GM13976 (cell line): ENCODE data around the gene MCM5.
"Not testable (repeated sequence)": the region's sequence is repeated elsewhere in the genome, so short reads cannot be mapped to it uniquely, and the experiment has no call there.

Experiments
- DNase-seq: peaks from one replicate; pipeline ENCODE4 v3.0.0; 2012; ENCODE audit warnings: low spot score
- in situ Hi-C: fragments of 300-500 bp; cut with MboI; formaldehyde crosslinking; loops from one replicate; pipeline ENCODE4 v1.12.0; 2022; ENCODE audit warnings: low sequenced_read_pairs, mixed read lengths, inconsistent platforms; ENCODE audit not compliant: unreplicated experiment
- TF ChIP-seq, protein P1 (sequence below): IDR thresholded peaks from 2 replicates; pipeline ENCODE4 v1.5.1; 2012; ENCODE audit warnings: borderline replicate concordance, mild to moderate bottlenecking; ENCODE audit not compliant: insufficient read depth; ENCODE audit errors: extremely low read depth, missing control alignments, control extremely low read depth

Gene MCM5

DNA sequence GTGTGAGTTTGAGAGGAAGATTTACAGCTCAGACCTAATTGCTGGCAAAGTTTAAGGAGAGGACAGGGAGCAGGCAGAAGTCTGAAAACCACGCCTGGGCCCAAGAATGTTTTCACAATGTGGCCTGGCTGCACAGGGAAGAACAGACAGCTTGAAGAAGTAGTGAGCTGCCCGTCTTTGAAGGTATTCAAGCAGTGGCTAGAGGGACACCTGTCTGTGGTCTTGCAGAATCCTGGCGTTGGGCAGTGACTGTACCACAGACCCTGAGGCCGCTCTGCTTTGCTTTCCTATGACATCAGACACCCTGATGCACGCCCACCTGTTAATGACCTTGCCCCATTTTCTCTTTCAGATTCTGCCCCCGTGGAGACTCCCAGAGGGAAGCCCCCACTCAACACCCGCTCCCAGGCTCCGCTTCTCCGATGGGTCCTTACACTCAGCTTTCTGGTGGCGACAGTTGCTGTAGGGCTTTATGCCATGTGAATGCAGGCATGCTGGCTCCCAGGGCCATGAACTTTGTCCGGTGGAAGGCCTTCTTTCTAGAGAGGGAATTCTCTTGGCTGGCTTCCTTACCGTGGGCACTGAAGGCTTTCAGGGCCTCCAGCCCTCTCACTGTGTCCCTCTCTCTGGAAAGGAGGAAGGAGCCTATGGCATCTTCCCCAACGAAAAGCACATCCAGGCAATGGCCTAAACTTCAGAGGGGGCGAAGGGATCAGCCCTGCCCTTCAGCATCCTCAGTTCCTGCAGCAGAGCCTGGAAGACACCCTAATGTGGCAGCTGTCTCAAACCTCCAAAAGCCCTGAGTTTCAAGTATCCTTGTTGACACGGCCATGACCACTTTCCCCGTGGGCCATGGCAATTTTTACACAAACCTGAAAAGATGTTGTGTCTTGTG, 6.6 kb upstream of the MCM5 start:
- in situ Hi-C loops = no loop called here
- TF ChIP-seq, protein P1, sequence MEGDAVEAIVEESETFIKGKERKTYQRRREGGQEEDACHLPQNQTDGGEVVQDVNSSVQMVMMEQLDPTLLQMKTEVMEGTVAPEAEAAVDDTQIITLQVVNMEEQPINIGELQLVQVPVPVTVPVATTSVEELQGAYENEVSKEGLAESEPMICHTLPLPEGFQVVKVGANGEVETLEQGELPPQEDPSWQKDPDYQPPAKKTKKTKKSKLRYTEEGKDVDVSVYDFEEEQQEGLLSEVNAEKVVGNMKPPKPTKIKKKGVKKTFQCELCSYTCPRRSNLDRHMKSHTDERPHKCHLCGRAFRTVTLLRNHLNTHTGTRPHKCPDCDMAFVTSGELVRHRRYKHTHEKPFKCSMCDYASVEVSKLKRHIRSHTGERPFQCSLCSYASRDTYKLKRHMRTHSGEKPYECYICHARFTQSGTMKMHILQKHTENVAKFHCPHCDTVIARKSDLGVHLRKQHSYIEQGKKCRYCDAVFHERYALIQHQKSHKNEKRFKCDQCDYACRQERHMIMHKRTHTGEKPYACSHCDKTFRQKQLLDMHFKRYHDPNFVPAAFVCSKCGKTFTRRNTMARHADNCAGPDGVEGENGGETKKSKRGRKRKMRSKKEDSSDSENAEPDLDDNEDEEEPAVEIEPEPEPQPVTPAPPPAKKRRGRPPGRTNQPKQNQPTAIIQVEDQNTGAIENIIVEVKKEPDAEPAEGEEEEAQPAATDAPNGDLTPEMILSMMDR = no peak
- no peak for DNase-seq

DNA sequence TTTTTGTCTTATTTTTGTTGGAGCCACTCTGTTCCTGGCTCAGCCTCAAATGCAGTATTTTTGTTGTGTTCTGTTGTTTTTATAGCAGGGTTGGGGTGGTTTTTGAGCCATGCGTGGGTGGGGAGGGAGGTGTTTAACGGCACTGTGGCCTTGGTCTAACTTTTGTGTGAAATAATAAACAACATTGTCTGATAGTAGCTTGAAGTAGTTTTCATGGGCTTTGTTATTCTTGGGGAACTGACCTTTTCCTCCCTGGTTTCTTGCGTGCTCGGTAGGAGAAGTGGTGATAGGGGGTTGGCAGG, 6.0 kb upstream of the MCM5 start:
- in situ Hi-C loops = no loop called here
- DNase-seq = no peak
- TF ChIP-seq, protein P1 = no peak

DNA sequence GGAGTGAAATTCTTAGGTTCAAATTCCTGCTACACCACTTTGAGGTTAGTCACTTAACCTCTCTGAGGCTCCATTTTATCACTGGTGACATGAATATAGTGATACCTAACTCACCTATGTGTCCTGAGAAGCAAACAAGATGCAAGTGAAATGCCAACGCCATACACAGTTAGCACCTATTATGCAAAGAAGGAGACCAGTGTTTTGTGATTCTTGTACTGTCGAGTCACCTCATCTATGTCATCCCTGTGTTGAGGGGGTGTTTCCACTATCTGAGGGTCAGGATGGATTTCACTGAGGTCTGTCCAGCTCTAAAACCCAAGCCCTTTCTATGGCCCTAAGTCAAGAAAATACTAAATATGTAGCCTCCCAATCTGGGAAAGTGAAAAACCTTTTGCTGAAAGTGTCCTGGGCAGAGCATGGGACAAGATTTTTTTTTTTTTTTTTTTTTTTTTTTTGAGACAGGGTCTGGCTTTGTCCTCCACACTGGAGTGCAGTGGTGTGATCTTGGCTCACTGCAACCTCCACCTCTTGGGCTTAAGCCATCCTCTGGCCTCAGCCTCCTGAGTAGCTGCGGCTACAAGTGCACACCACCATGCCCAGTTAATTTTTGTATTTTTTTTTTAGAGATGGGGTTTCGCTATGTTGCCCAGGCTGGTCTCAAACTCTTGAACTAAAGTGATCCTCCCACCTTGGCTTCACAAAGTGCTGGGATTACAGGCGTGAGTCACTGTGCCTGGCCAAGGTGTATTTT, 5.0 kb upstream of the MCM5 start:
- in situ Hi-C loops = no loop called here
- DNase-seq = no peak
- TF ChIP-seq, protein P1 = no peak

DNA sequence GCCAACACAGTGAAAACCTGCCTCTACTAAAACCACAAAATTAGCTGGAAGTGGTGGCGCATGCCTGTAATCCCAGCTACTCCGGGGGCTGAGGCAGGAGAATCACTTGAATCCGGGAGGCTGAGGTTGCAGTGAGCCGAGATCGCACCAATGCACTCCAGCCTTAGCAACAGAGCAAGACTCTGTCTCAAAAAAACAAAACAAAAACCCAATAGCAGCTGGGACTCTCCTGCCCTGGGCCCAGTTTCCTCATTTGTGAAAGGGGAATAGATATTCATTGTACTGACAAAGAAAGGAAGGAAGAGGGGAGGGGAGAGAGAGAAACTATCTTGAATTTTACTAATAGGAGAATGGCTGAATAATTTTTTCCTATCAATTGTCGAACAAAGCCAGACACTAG, 3.3 kb upstream of the MCM5 start:
- in situ Hi-C loops, DNase-seq: not testable (repeated sequence)

DNA sequence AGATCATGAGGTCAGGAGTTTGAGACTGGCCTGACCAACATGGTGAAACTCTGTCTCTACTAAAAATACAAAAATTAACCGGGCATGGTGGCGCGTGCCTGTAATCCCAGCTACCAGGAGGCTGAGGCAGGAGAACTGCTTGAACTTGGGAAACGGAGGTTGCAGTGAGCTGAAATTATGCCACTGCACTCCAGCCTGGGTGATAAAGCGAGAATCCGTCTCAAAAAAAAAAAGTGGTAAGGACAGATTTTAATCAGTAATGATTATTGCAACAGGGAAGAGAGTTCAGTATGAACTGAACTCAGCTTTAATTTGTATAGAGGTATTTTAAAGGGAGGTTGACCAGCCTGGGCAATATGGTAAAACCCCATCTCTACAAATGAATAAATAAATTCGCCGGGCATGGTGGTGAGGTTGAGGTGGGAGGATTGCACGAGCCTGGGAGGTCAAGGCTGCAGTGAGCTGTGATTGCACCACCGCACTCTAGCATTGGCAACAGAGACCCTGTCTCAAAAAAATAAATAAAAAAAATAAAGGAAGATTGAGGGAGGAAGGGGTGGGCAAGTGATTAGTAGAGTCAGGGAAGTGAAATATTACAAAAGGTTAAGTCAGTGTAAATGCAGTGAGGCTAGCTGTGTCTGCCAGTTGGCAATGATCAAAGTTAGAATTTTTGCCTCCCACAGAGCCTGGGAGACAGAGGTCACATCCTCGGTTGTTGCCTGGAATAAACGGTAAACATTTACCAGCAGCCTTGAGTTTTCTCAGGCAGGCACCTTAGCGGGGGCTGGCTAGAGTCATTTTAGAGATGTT, 2.6 kb upstream of the MCM5 start:
- no peak for DNase-seq
- TF ChIP-seq, protein P1 = no peak
- in situ Hi-C loops = no loop called here

DNA sequence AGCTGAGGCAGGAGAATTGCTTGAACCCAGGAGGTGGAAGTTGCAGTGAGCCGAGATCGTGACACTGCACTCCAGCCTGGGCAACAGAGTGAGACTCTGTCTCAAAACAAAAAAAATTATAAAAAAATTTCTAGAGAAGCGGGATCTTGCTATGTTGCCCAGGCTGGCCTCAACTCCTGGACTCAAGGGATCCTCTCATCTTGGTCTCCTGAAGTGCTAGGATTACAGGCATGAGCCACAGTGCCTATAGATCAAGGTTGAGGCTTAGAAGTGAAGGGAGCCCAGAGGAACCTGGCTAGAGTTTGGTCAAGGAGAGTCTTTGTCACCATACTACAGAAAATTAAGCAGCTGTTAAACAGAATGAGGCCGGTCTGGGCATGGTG, 1.4 kb upstream of the MCM5 start:
- no peak for DNase-seq
- in situ Hi-C loops = no loop called here
- TF ChIP-seq, protein P1 = no peak
